IPS-18a (cell line): ENCODE data around the gene HIVEP3.

Experiments used
- H3K27ac ChIP-seq: one replicate; pipeline ENCODE4 v1.5.1; 2013; ENCODE audit warnings: low read length
- H3K27me3 ChIP-seq: one replicate; pipeline ENCODE4 v1.6.1; 2013; ENCODE audit warnings: mild to moderate bottlenecking, low read length; ENCODE audit not compliant: control insufficient read depth, insufficient read depth
- H3K36me3 ChIP-seq: one replicate; pipeline ENCODE4 v1.6.1; 2013; ENCODE audit warnings: low read depth, low read length; ENCODE audit not compliant: control insufficient read depth
- H3K4me1 ChIP-seq: one replicate; pipeline ENCODE4 v1.6.1; 2013; ENCODE audit warnings: low read depth, low read length; ENCODE audit not compliant: control insufficient read depth
- H3K4me3 ChIP-seq: one replicate; pipeline ENCODE4 v1.5.1; 2013; ENCODE audit warnings: low read length
- H3K9ac ChIP-seq: one replicate; pipeline ENCODE4 v1.6.1; 2013; ENCODE audit warnings: mild to moderate bottlenecking, low read length, moderate library complexity
- H3K9me3 ChIP-seq: one replicate; pipeline ENCODE4 v1.6.1; 2013; ENCODE audit warnings: low read depth, low read length; ENCODE audit not compliant: control insufficient read depth

HIVEP3 gene

DNA sequence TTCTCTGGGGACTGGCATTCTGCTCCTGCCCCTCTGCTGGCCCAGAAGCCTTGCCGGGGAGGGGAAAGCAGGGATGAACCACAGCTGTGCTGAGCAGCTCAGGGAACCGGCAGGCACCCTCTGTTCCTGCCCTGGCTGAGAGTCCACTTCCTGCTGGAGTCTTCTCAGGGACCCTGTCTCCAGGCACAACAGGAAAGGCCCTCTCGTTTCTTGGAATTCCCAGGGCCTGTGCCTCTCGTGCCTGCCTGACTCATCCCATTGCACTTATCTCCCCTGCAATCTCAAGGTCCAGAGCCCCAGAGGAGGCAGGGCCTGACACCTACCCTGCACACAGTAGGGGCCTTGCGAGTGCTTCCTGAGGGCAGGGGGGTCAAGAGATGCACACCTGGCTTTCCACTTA, 433.1 kb downstream of the HIVEP3 start:
- H3K9me3 ChIP-seq, result no peaks in the 10 kb centered on the region
- peaks cover 24% of the 10 kb centered on the region for H3K4me1 ChIP-seq
- peaks cover 5% of the 10 kb centered on the region for H3K27me3 ChIP-seq
- no peak overlapping the region for H3K4me3 ChIP-seq
- H3K9ac ChIP-seq, result no peak overlapping the region
- H3K27ac ChIP-seq, result no peak overlapping the region
- H3K36me3 ChIP-seq, result no peaks in the 10 kb centered on the region

- peaks cover 24% of the 10 kb centered on the region for H3K4me1 ChIP-seq
- peaks cover 5% of the 10 kb centered on the region for H3K27me3 ChIP-seq
- no peak within 1 kb of the TSS for H3K27ac ChIP-seq
- H3K36me3 ChIP-seq, result no peaks in the 10 kb centered on the region
- H3K9me3 ChIP-seq, result no peaks in the 10 kb centered on the region
- no peak within 1 kb of the TSS for H3K9ac ChIP-seq
- H3K4me3 ChIP-seq, result no peak within 1 kb of the TSS
These were observed 434.1 kb downstream of the HIVEP3 start, which contains the start of gene EDN2 for GRCh38 chr1:41484402-41485241. Gene EDN2 (minus strand): TSS chr1:41484683. CDS start chr1:41484601, 82 bp downstream.

DNA sequence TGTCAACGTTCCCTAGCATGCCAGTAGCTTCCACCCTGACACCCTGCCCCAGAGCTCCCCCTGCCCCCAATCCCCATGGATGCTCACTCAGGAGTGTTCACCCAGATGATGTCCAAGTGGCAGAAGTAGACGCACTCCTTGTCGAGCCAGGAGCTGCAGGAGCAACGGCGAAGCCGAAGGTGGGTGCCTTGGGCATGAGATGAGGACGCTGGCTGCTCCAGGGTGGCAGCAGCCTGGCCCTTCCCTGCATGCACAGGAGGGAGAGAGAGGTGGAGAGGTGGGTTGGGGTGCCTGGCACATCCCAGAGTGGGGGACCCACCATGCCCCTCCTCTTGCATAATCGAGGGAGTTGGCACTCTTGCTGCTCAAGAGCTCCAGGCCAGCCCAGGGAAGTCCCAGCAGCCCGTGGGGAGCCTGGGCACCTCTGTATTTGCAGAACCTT, 434.7 kb downstream of the HIVEP3 start:
- Histone ChIP-seq H3K4me3 (no peak overlapping the region), H3K9me3 (no peaks in the 10 kb centered on the region), H3K27me3 (peaks cover 5% of the 10 kb centered on the region)

GRCh38 chr1:41483001-41483850, 435.5 kb downstream of the HIVEP3 start:
- Histone ChIP-seq H3K36me3 (no peaks in the 10 kb centered on the region), H3K4me3 (no peak overlapping the region), H3K4me1 (peaks cover 24% of the 10 kb centered on the region), H3K27ac (no peak overlapping the region), H3K27me3 (peaks cover 5% of the 10 kb centered on the region), H3K9ac (no peak overlapping the region), H3K9me3 (no peaks in the 10 kb centered on the region)

More for the DNA sequence above, 434.7 kb downstream of the HIVEP3 start:
- no peaks in the 10 kb centered on the region for H3K36me3 ChIP-seq
- H3K27ac ChIP-seq, result no peak overlapping the region
- H3K4me1 ChIP-seq, result peaks cover 24% of the 10 kb centered on the region
- no peak overlapping the region for H3K9ac ChIP-seq

DNA sequence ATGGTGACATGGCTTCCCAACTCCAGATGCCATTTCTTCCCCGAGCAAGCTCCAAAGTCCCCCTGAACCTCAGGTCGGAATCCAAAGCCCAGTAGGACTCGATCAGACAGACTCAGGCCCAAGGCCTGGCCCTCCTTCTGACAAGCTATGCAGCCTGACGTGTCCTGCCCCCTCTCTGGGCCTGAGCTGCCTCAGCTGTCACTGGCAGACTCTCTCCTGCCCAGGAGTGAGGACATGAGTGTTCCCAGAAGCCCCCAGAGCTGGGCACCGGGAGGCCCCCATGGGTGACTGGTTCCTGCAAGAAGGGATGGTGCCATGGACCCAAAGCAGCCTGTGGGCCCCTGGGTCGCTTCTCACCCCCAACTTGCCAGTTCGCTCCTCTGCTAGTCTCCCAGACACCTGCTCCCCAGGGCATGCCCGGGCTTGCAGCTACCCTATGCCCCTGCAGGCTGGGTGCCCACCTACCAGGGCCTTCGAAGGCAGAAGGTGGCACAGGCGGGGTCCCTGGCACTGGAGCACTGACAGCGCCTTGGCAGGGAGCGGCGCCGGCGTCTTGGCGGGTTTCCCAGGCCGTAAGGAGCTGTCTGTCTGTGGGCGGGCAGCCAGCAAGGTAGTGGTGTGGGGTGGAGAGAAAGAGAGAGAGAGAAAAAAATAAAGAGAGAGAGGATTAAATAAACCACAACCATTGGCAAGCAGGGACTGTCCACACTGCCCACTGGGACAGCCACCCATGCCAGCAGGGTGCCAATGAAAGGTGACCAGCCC, 436.5 kb downstream of the HIVEP3 start:
- H3K9ac ChIP-seq, result no peak overlapping the region
- no peaks in the 10 kb centered on the region for H3K27me3 ChIP-seq
- H3K36me3 ChIP-seq, result no peaks in the 10 kb centered on the region
- H3K4me1 ChIP-seq, result peaks cover 18% of the 10 kb centered on the region
- H3K9me3 ChIP-seq, result no peaks in the 10 kb centered on the region
- H3K4me3 ChIP-seq, result no peak overlapping the region
- H3K27ac ChIP-seq, result no peak overlapping the region

DNA sequence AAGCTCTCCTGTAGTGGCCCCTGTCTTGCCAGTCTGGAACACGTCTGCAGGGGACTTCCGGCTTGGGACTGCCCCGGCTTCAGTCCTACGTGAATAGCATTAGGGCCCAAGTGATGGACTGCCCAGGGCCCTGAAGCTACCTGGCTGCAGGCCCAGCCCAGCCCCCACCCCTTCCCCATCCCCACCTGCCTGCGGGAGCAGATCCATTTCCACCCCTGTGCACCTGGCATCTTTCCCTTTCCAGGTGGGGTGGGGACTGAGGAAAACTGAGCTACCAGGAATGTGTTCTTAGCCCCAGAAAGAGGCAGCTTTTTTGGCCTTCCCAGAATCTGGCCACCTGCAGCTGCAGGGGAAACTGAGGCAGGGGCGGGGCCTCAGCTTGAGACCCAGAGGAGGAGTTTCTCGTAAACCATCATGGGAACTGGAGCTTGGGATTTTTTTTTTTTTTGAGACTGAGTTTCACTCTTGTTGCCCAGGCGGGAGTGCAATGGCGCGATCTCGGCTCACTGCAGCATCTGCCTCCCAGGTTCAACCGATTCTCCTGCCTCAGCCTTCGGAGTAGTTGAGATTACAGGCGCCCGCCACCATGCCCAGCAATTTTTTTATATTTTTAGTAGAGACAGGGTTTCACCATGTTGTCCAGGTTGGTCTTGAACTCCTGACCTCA, 437.5 kb downstream of the HIVEP3 start:
- Histone ChIP-seq H3K4me3 (no peak overlapping the region), H3K27ac (no peak overlapping the region), H3K9ac (no peak overlapping the region), H3K9me3 (no peaks in the 10 kb centered on the region), H3K4me1 (peaks cover 9% of the 10 kb centered on the region), H3K36me3 (no peaks in the 10 kb centered on the region), H3K27me3 (no peaks in the 10 kb centered on the region)

GRCh38 chr1:41480204-41481108, 438.3 kb downstream of the HIVEP3 start:
- H3K27ac ChIP-seq, result no peak overlapping the region
- H3K4me1 ChIP-seq, result peaks cover 1% of the 10 kb centered on the region
- H3K9me3 ChIP-seq, result no peaks in the 10 kb centered on the region
- H3K4me3 ChIP-seq, result no peak overlapping the region
- H3K9ac ChIP-seq, result no peak overlapping the region
- no peaks in the 10 kb centered on the region for H3K36me3 ChIP-seq
- H3K27me3 ChIP-seq, result no peaks in the 10 kb centered on the region

GRCh38 chr1:41479808-41480160, 438.9 kb downstream of the HIVEP3 start:
- Histone ChIP-seq H3K36me3 (no peaks in the 10 kb centered on the region), H3K4me3 (no peak overlapping the region), H3K9me3 (no peaks in the 10 kb centered on the region), H3K27ac (no peak overlapping the region), H3K4me1 (no peaks in the 10 kb centered on the region), H3K9ac (no peak overlapping the region), H3K27me3 (no peaks in the 10 kb centered on the region)

- H3K27ac ChIP-seq, result no peak overlapping the region
- H3K36me3 ChIP-seq, result no peaks in the 10 kb centered on the region
- no peaks in the 10 kb centered on the region for H3K27me3 ChIP-seq
- no peak overlapping the region for H3K9ac ChIP-seq
- H3K4me1 ChIP-seq, result no peaks in the 10 kb centered on the region
- H3K4me3 ChIP-seq, result no peak overlapping the region
- no peaks in the 10 kb centered on the region for H3K9me3 ChIP-seq
These were observed 439.5 kb downstream of the HIVEP3 start for GRCh38 chr1:41479000-41479807.
